HG03457 (cell line): ENCODE data around the gene PLA2G4B.

ENCODE experiments used
- ATAC-seq: cut with Tn5 transposase; IDR thresholded peaks from one replicate; pipeline ENCODE4 v1.9.1; 2021; ENCODE audit warnings: moderate number of reproducible peaks; ENCODE audit not compliant: unreplicated experiment

Gene PLA2G4B

GRCh38 chr15:41885841-41886240 lies 47.2 kb downstream of the PLA2G4B start:
- no peak for ATAC-seq

GRCh38 chr15:41886741-41887140 lies 48.1 kb downstream of the PLA2G4B start:
- ATAC-seq, result no peak

- no peak for ATAC-seq
These were observed 48.5 kb downstream of the PLA2G4B start for GRCh38 chr15:41887161-41887560.

- ATAC-seq, result no peak
These were observed 49.2 kb downstream of the PLA2G4B start for GRCh38 chr15:41887893-41888292.

- no peak for ATAC-seq
These were observed 50.1 kb downstream of the PLA2G4B start for GRCh38 chr15:41888662-41889253.

- ATAC-seq, result no peak
These were observed 51.5 kb downstream of the PLA2G4B start for GRCh38 chr15:41890050-41890690.

GRCh38 chr15:41891226-41891625 lies 52.6 kb downstream of the PLA2G4B start:
- ATAC-seq, result no peak

GRCh38 chr15:41891946-41892345 lies 53.3 kb downstream of the PLA2G4B start:
- no peak for ATAC-seq

GRCh38 chr15:41892621-41893421 lies 54.2 kb downstream of the PLA2G4B start:
- ATAC-seq, result no peak

GRCh38 chr15:41893422-41894250 lies 55.0 kb downstream of the PLA2G4B start, which contains the start of gene SPTBN5:
TSS of gene SPTBN5 (minus strand) at chr15:41894053. CDS start at chr15:41893497, 556 bp downstream.
- no peak for ATAC-seq

- no peak for ATAC-seq
These were observed 55.7 kb downstream of the PLA2G4B start for GRCh38 chr15:41894251-41894790.

GRCh38 chr15:41894791-41895463 lies 56.3 kb downstream of the PLA2G4B start:
- ATAC-seq, result peak; percentile 68

GRCh38 chr15:41895491-41895890 lies 56.8 kb downstream of the PLA2G4B start:
- no peak for ATAC-seq

- no peak for ATAC-seq
These were observed 57.3 kb downstream of the PLA2G4B start for GRCh38 chr15:41895957-41896356.

- no peak for ATAC-seq
These were observed 57.9 kb downstream of the PLA2G4B start for GRCh38 chr15:41896566-41896965.

- ATAC-seq, result no peak
These were observed 58.7 kb downstream of the PLA2G4B start for GRCh38 chr15:41897363-41897799.
